Lung (tissue), 12 donors: Measurements from ENCODE around the gene TPO. TPM values are rescaled to one million over a fixed set of nuclear protein-coding genes. Genes with fewer than 3 reads are reported as not detected.
A peak's percentile ranks its signal among the peaks of the same experiment; 100 is the strongest.

Experiments used
- ATAC-seq: fragments of 200-7000 bp; cut with Tn5 transposase; one replicate; pipeline ENCODE4 v1.9.1; 2020; ENCODE audit warnings: moderate number of reproducible peaks; ENCODE audit not compliant: insufficient read depth, low FRiP score
- DNase-seq, 3 donors: peaks; one replicate each; pipeline ENCODE4 v3.0.0-alpha.2; 2013 to 2017
- H3K27ac ChIP-seq, 2 donors: one replicate each; pipeline ENCODE4 v1.5.1; 2013; ENCODE audit warnings: mild to moderate bottlenecking in 2 of 2, moderate library complexity in 2 of 2, control low read depth in 1 of 2, inconsistent platforms in 1 of 2, low read depth in 1 of 2, low read length in 1 of 2
- H3K27me3 ChIP-seq, 3 donors: one replicate each; pipeline ENCODE4 v1.5.1; 2013; ENCODE audit warnings: low read length in 2 of 3; ENCODE audit not compliant: control insufficient read depth in 3 of 3, insufficient read depth in 3 of 3
- H3K36me3 ChIP-seq, 4 donors: one replicate each; pipeline ENCODE4 v1.5.1; 2013; ENCODE audit warnings: low read length in 4 of 4, mild to moderate bottlenecking in 1 of 4, moderate library complexity in 1 of 4; ENCODE audit not compliant: control insufficient read depth in 4 of 4, insufficient read depth in 4 of 4
- H3K4me1 ChIP-seq, 5 donors: one replicate each; pipeline ENCODE4 v1.5.1; 2013; ENCODE audit warnings: low read length in 5 of 5, mild to moderate bottlenecking in 2 of 5, moderate library complexity in 1 of 5; ENCODE audit not compliant: control insufficient read depth in 5 of 5, insufficient read depth in 5 of 5
- H3K4me3 ChIP-seq: one replicate; pipeline ENCODE4 v1.5.1; 2013; ENCODE audit warnings: mild to moderate bottlenecking, control low read depth, moderate library complexity
- H3K9ac ChIP-seq, 2 donors: one replicate each; pipeline ENCODE4 v1.5.1; 2013; ENCODE audit warnings: low read length in 2 of 2, control low read depth in 1 of 2; ENCODE audit not compliant: insufficient read depth in 1 of 2
- H3K9me3 ChIP-seq, 4 donors: one replicate each; pipeline ENCODE4 v1.5.1; 2013; ENCODE audit warnings: low read length in 3 of 4, mild to moderate bottlenecking in 1 of 4, moderate library complexity in 1 of 4; ENCODE audit not compliant: control insufficient read depth in 4 of 4, insufficient read depth in 3 of 4
- WGBS, 2 donors: extraction: QIAGEN DNeasy Blood & Tissue Kit; methylation state at CpG; one replicate each; pipeline ENCODE4 v1.1.7; 2013; 5-methylcytosine and 5-hydroxymethylcytosine counted together
- polyA plus RNA-seq, 2 donors: library from polyadenylated mRNA; stranded (reverse); fragments of 200-250 nt; gene quantifications; one replicate each; pipeline ENCODE4 v1.2.1, GENCODE V29; 2013
- total RNA-seq, 2 donors: library from RNA; depleted of rRNA in 1 of 2; stranded (reverse); fragments of >200 nt in 1 of 2; gene quantifications; one replicate each; pipeline ENCODE4 v1.2.1, GENCODE V29; 2014 to 2021
- TF ChIP-seq, protein P1 (sequence below): IDR thresholded peaks from 2 replicates; pipeline ENCODE4 v1.5.1; 2012; ENCODE audit warnings: mild to moderate bottlenecking; ENCODE audit errors: control extremely low read depth, extremely low read depth
- donor health status: control.
- donor health status: control.
- donor health status: Bipolar disorder and iron deficiency.
- donor health status: healthy.
- donor health status: DM: yes; HTN: yes; CAD: no.

Gene TPO
- total and polyA plus RNA-seq, 4 donors = 0.17 to 0.31 TPM; not detected in 2

- Histone ChIP-seq H3K9ac (no peak overlapping the region), H3K4me3 (no peak overlapping the region)
These were observed 39.0 kb upstream of the TPO start for GRCh38 chr2:1374287-1374686.

GRCh38 chr2:1375794-1376193 is 37.5 kb upstream of the TPO start:
- no peaks in the 10 kb centered on the region for H3K27me3 ChIP-seq
- H3K36me3 ChIP-seq = no peaks in the 10 kb centered on the region
- no peak for ATAC-seq
- H3K9ac ChIP-seq = no peak overlapping the region
- WGBS, 2 donors = 86 to 87% methylated on average over 14 of the region's 14 CpGs
- no peak overlapping the region for H3K27ac ChIP-seq
- no peak overlapping the region for H3K4me3 ChIP-seq
- TF ChIP-seq, protein P1, sequence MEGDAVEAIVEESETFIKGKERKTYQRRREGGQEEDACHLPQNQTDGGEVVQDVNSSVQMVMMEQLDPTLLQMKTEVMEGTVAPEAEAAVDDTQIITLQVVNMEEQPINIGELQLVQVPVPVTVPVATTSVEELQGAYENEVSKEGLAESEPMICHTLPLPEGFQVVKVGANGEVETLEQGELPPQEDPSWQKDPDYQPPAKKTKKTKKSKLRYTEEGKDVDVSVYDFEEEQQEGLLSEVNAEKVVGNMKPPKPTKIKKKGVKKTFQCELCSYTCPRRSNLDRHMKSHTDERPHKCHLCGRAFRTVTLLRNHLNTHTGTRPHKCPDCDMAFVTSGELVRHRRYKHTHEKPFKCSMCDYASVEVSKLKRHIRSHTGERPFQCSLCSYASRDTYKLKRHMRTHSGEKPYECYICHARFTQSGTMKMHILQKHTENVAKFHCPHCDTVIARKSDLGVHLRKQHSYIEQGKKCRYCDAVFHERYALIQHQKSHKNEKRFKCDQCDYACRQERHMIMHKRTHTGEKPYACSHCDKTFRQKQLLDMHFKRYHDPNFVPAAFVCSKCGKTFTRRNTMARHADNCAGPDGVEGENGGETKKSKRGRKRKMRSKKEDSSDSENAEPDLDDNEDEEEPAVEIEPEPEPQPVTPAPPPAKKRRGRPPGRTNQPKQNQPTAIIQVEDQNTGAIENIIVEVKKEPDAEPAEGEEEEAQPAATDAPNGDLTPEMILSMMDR = no peak
- H3K4me1 ChIP-seq = peaks cover 0 to 3% (median 0%) of the 10 kb centered on the region in 5 donors
- H3K9me3 ChIP-seq = peaks cover 0 to 5% (median 0%) of the 10 kb centered on the region in 4 donors
- DNase-seq = no peak

More at GRCh38 chr2:1374287-1374686, 39.0 kb upstream of the TPO start:
- TF ChIP-seq, protein P1 = no peak
- peak in 2 of 3 donors; percentile 73 for DNase-seq
- peaks cover 0 to 5% (median 0%) of the 10 kb centered on the region in 4 donors for H3K9me3 ChIP-seq
- peaks cover 0 to 3% (median 0%) of the 10 kb centered on the region in 5 donors for H3K4me1 ChIP-seq
- H3K36me3 ChIP-seq = no peaks in the 10 kb centered on the region
- 83% methylated on average over 11 of the region's 11 CpGs for WGBS, 2 donors
- no peaks in the 10 kb centered on the region for H3K27me3 ChIP-seq
- peak overlapping the region in 1 of 2 donors; percentile 0 for H3K27ac ChIP-seq
- ATAC-seq = no peak

DNA sequence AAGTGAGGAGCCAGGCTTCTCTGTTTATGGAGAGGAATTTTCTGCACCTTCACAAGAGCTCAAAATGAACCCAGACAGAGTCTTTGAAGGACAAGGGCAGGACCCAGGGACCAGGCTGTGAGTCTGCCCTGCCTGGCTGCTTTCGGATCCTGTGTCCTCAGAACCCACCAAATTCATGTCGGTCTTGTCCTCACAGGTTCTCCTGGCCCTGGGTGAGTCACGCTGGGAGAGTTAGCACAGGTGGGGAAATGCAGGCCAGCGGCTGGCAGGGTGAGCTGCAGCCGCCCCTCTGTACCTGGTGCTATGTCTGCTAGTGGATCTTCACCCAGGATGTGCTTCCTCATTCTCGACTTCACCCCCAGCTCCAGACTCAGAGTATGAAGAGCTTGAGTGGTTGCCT is 35.8 kb upstream of the TPO start:
- H3K4me1 ChIP-seq = peaks cover 0 to 3% (median 0%) of the 10 kb centered on the region in 5 donors
- no peak overlapping the region for H3K9ac ChIP-seq
- no peak overlapping the region for H3K27ac ChIP-seq
- no peak for DNase-seq
- H3K9me3 ChIP-seq = peaks cover 0 to 5% (median 0%) of the 10 kb centered on the region in 4 donors
- H3K36me3 ChIP-seq = no peaks in the 10 kb centered on the region
- 85 to 87% methylated on average over 6 of the region's 6 CpGs for WGBS, 2 donors
- no peak for ATAC-seq
- H3K27me3 ChIP-seq = no peaks in the 10 kb centered on the region
- no peak overlapping the region for H3K4me3 ChIP-seq
- TF ChIP-seq, protein P1 = no peak
